Testis (tissue), 3 donors: ENCODE results near the gene IL6ST. TPM values are rescaled to one million over a fixed set of nuclear protein-coding genes. Genes with fewer than 3 reads are reported as not detected.
"Not testable (repeated sequence)": the region's sequence is repeated elsewhere in the genome, so short reads cannot be mapped to it uniquely, and the experiment has no call there.

Experiments used
- DNase-seq: peaks from one replicate; pipeline ENCODE4 v3.0.0-alpha.2; 2019
- H3K27ac ChIP-seq, 2 donors: fragments of 200-600 bp; sonication (generic); one replicate each; pipeline ENCODE4 v1.5.1; 2019
- H3K27me3 ChIP-seq: fragments of 200-600 bp; sonication (generic); one replicate; pipeline ENCODE4 v1.5.1; 2019
- H3K36me3 ChIP-seq: fragments of 200-600 bp; sonication (generic); one replicate; pipeline ENCODE4 v1.5.1; 2017; ENCODE audit warnings: low read depth; ENCODE audit errors: missing control alignments
- H3K4me1 ChIP-seq: fragments of 200-600 bp; sonication (generic); one replicate; pipeline ENCODE4 v1.5.1; 2019
- H3K4me3 ChIP-seq, 2 donors: fragments of 200-600 bp; sonication (generic); one replicate each; pipeline ENCODE4 v1.5.1; 2017 to 2019
- H3K9me3 ChIP-seq: fragments of 200-600 bp; sonication (generic); one replicate; pipeline ENCODE4 v1.5.1; 2017
- POLR2A ChIP-seq: fragments of 450-650 bp; IDR thresholded peaks from one replicate; pipeline ENCODE4 v1.6.1; 2017; ENCODE audit warnings: antibody characterized with exemption, mild to moderate bottlenecking, moderate library complexity
- WGBS, 2 donors: methylation state at CpG; one replicate each; pipeline ENCODE4 v1.1.5; 2018; 5-methylcytosine and 5-hydroxymethylcytosine counted together
- intact Hi-C: fragments of 100-400 bp; cut with DNase I; formaldehyde crosslinking; loops from one replicate; pipeline ENCODE4 v1.15.1; 2023; ENCODE audit warnings: low total_unique reads
- polyA plus RNA-seq: library from polyadenylated mRNA; stranded (reverse); fragments of 350-450 nt; fragmentation: Illumina TruSeq; extraction: RNeasy Lipid Tissue Mini Kit (QIAGEN cat#74804); gene quantifications from one replicate; pipeline ENCODE4 v1.2.3, GENCODE V29; 2014; ENCODE audit warnings: low read depth, low replicate concordance; ENCODE audit not compliant: insufficient read depth
- total RNA-seq, 2 donors: library from RNA; depleted of rRNA; stranded (reverse); fragments of >200 nt; gene quantifications; one replicate each; pipeline ENCODE4 v1.2.3, GENCODE V29; 2016
- TF ChIP-seq, protein P1 (sequence below), 3 experiments: fragments of 450-650 bp in 2 of 3; fragments of 200-600 bp in 1 of 3; sonication (generic) in 1 of 3; IDR thresholded peaks; one replicate each; pipeline ENCODE4 v1.5.1; 2016 to 2019; ENCODE audit warnings: antibody characterized with exemption in 3 of 3, mild to moderate bottlenecking in 2 of 3, moderate library complexity in 1 of 3

IL6ST gene
- total and polyA plus RNA-seq, 3 donors from 2014 or later: 63.0 to 98.2 (median 83.1) TPM

DNA sequence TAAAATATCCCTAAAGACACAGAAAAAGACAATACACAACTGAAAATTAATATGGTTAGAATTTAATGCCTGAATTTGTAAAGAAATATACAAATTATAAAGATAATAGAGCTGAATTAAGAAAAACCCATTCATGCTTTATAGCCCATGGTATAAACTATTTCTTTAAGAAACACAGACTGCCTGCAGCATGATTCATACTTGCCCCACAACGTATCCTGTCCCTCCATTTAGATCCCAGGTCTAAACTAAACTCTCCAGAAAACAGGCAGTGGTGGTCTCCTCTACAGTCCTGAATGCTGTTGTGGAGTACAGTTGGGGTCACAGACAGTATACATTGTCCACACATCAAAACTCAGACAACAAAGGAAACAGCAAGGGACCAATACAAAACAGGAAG, 24.8 kb downstream of the IL6ST start:
- no peak for TF ChIP-seq POLR2A
- TF ChIP-seq, protein P1, sequence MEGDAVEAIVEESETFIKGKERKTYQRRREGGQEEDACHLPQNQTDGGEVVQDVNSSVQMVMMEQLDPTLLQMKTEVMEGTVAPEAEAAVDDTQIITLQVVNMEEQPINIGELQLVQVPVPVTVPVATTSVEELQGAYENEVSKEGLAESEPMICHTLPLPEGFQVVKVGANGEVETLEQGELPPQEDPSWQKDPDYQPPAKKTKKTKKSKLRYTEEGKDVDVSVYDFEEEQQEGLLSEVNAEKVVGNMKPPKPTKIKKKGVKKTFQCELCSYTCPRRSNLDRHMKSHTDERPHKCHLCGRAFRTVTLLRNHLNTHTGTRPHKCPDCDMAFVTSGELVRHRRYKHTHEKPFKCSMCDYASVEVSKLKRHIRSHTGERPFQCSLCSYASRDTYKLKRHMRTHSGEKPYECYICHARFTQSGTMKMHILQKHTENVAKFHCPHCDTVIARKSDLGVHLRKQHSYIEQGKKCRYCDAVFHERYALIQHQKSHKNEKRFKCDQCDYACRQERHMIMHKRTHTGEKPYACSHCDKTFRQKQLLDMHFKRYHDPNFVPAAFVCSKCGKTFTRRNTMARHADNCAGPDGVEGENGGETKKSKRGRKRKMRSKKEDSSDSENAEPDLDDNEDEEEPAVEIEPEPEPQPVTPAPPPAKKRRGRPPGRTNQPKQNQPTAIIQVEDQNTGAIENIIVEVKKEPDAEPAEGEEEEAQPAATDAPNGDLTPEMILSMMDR (IDR thresholded peaks at IDR 0.05): no peak
- 48 to 58% methylated on average over 1 of the region's 1 CpG for WGBS, 2 donors

DNA sequence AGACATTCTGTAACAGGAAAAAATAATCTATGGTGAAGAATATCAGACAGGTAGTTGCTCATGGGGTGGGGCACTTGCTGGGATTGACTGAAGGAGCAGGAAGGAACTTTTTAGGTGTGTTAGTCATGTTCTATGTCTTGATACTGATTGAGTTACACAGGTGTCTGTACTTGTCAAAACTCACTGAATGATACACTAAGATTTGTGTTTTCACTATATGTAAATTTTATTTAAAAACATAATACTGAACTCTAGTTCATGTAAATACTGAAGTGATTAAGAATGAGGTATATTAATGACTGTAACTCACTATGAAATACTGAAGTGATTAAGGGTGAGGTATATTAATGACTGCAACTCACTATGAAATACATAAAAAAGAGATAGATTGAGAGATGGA, 28.5 kb downstream of the IL6ST start:
- TF ChIP-seq POLR2A: no peak
- TF ChIP-seq, protein P1 (IDR thresholded peaks at IDR 0.05): no peak
- H3K36me3 ChIP-seq: no peaks in the 10 kb centered on the region
- intact Hi-C loops: no loop called here

More for the DNA sequence above, 24.8 kb downstream of the IL6ST start:
- intact Hi-C loops: no loop called here
- no peak overlapping the region for H3K27ac ChIP-seq
- no peaks in the 10 kb centered on the region for H3K27me3 ChIP-seq
- DNase-seq: no peak
- no peaks in the 10 kb centered on the region for H3K9me3 ChIP-seq
- H3K4me3 ChIP-seq: no peak overlapping the region
- H3K36me3 ChIP-seq: no peaks in the 10 kb centered on the region
- no peaks in the 10 kb centered on the region for H3K4me1 ChIP-seq

DNA sequence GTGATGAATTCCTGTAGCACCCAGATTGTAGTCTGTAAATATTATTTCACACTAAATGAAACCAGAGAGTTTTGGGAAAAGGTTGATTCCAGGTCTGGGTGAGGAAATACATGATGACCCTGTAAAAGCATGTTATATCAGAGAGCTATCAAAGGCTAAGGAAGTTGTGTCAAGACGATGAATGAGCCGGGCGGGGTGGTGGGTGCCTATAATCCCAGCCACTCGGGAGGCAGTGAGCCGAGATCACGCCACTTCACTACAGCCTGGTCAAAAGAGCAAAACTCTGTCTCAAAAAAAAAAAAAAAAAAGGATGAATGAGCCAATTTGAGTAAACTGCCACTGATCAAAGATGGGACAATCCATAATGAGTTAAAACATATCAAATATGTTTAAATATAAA, 29.2 kb downstream of the IL6ST start:
- WGBS, 2 donors: 89 to 91% methylated on average over 6 of the region's 6 CpGs

More for the DNA sequence above, 28.5 kb downstream of the IL6ST start:
- Histone ChIP-seq H3K27me3 (no peaks in the 10 kb centered on the region), H3K4me1 (no peaks in the 10 kb centered on the region), H3K27ac (no peak overlapping the region), H3K9me3 (no peaks in the 10 kb centered on the region), H3K4me3 (no peak overlapping the region)
- DNase-seq: no peak

DNA sequence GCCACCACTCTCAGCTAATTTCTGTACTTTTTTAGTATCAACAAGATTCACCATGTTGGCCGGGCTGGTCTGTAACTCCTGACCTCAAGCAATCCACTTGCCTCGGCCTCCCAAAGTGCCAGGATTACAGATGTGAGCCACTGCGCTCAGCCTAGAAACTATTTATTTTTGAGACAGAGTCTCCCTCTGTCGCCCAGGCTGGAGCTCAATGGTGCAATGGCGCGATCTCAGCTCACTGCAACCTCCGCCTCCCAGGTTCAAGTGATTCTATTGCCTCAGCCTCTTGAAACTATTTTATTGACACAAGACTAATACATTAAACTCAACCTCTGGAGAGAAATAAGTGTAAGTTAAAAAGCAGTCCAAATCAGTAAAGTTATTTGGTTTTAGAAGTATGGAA, 34.0 kb downstream of the IL6ST start:
- WGBS, 2 donors: 95% methylated on average over 7 of the region's 7 CpGs
- Histone ChIP-seq H3K9me3 (no peaks in the 10 kb centered on the region), H3K4me1 (no peaks in the 10 kb centered on the region), H3K27me3 (no peaks in the 10 kb centered on the region), H3K36me3 (no peaks in the 10 kb centered on the region), H3K27ac (no peak overlapping the region), H3K4me3 (no peak overlapping the region)
- no peak for DNase-seq
- TF ChIP-seq POLR2A: no peak
- TF ChIP-seq, protein P1 (IDR thresholded peaks at IDR 0.05): no peak
- intact Hi-C loops: no loop called here

More for the DNA sequence above, 29.2 kb downstream of the IL6ST start:
- no peak overlapping the region for H3K27ac ChIP-seq
- TF ChIP-seq, protein P1 (IDR thresholded peaks at IDR 0.05): no peak
- TF ChIP-seq POLR2A: no peak
- no peak for DNase-seq
- H3K27me3 ChIP-seq: no peaks in the 10 kb centered on the region
- no peaks in the 10 kb centered on the region for H3K4me1 ChIP-seq
- H3K4me3 ChIP-seq: no peak overlapping the region
- no peaks in the 10 kb centered on the region for H3K9me3 ChIP-seq
- no peaks in the 10 kb centered on the region for H3K36me3 ChIP-seq
- intact Hi-C loops: no loop called here

DNA sequence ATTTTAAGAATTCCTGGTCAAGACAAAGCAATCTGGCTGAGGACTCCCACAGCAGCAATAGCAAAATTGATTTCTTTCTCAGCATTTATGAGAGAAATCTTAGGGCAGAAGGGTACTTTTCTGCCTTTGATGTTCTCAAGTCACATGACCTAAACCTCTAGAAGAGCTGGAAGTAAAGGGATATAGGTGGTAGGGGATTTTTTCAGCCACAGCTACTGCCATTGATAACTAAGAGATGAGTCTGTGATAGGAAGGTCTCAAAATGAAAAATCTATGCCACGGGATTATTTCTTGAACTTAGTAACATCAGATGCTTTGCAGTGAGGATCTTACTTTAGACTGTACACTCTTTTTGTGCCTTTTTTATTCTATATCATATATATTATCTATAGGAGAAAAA, 35.6 kb downstream of the IL6ST start:
- H3K27me3 ChIP-seq: no peaks in the 10 kb centered on the region
- no peak overlapping the region for H3K4me3 ChIP-seq
- H3K9me3 ChIP-seq: no peaks in the 10 kb centered on the region
- H3K4me1 ChIP-seq: no peaks in the 10 kb centered on the region
- TF ChIP-seq, protein P1 (IDR thresholded peaks at IDR 0.05): no peak
- no peak for TF ChIP-seq POLR2A
- no peaks in the 10 kb centered on the region for H3K36me3 ChIP-seq
- no peak overlapping the region for H3K27ac ChIP-seq
- intact Hi-C loops: no loop called here
- 87 to 97% methylated on average over 1 of the region's 1 CpG for WGBS, 2 donors
- DNase-seq: no peak

DNA sequence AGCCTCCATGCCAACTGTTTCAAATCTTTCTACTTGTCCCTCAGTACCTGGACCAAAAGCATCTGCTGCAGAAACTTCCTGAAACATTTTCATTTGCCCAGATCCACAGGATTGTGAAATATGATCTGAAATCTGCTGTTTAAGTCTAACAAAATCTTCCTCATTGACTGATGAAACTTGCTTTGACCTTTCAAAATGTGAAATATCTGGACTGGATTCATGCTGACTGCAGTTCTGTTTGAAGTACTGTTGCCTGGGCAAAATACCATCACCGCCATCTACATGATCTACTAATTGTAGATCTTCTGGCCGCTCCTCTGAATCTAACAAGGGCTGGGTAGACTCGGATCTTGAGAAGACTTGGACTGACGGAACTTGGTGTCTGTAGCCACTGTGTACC, 53.6 kb downstream of the IL6ST start:
- H3K27me3 ChIP-seq, H3K4me3 ChIP-seq, H3K4me1 ChIP-seq, H3K9me3 ChIP-seq, intact Hi-C loops, H3K27ac ChIP-seq, H3K36me3 ChIP-seq, DNase-seq: not testable (repeated sequence)
- whole genome bisulfite sequencing, 2 donors: 91 to 99% methylated on average over 4 of the region's 4 CpGs

DNA sequence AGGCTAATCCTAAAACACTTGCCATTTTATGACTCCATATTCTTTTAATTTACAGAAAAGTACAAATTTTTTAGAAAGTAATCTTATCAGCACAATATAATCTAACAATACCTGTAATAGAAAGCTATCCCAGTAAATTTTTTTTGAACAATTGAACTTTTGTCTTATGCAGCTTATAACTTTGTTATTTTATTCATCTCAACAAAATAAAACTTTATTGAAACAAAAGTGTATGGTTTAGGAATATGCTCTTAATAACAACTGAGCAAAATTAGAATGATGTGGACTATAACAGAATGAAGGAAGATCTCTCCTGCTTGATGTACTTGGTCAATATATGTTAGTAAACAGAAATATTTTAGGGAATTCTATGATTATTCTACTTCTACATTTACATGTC, 57.2 kb downstream of the IL6ST start:
- H3K4me3 ChIP-seq, H3K9me3 ChIP-seq, H3K27me3 ChIP-seq, H3K27ac ChIP-seq, H3K36me3 ChIP-seq, H3K4me1 ChIP-seq, DNase-seq: not testable (repeated sequence)
- intact Hi-C loops: loop anchor here (10.0 kb wide), 1 partner anchor 267 kb away; no protein-coding TSS in a partner anchor
